ENCODE measurements around the gene UNKL. TPM values are rescaled to one million over a fixed set of nuclear protein-coding genes. Genes with fewer than 3 reads are reported as not detected.
A peak's percentile ranks its signal among the peaks of the same experiment; 100 is the strongest.

The UNKL gene
- total and polyA plus RNA-seq, 2 of the 8 experiments (the other 6 are each of a cell fraction or from before 2014, with no cell fraction given): 25.1 to 31.8 TPM

DNA sequence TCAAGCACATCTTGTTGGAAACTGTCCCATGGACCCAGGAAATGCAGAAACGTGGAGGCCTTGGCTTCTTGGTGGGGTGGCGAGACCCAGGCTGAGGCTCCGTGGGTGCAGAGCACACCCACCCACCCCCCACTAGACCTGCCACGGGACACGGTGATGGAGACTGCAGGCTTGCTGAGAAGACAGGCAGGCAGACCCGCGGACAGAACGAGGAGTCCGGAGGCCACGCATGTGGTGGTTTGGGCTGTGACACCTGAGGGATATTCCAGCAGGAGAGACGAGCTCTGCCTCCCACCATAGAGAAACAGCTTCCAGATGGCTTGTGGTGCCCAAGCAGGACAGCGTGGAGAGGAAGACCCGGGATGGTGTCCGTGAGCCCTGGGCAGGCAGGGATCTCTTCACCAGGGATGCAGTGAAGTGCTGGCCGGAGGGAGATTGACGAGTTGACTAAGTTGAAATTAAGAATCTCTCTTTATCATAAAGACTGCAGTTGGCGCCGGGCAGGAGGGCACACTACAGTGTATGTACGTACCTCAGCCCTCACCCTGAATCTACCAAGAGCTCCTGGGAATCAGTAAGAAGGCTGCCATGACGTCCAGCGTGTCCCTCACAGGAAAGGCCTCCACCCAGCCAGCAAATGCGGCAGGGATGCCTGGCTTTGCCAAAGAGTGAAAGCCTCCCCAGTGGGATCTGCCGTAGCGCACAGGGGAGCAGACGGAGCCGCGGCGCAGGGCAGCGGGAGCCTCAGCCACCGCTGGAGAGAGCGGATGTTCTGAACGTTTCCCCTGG, 96.8 kb downstream of the UNKL start:
- peaks cover 55 to 86% (median 75%) of the 10 kb centered on the region in 4 experiments for H3K36me3 ChIP-seq (ENCODE audit: control insufficient read depth in 2 of 4, insufficient read depth in 4 of 4, low read length in 3 of 4)
- CTCF ChIA-PET (ENCODE audit: partially characterized antibody): interaction anchor here (1.3 to 2.5 kb wide), 3 partner anchors 9 to 53 kb away, joined by 4 to 11 read pairs (median 5); no protein-coding TSS in a partner anchor

More for the DNA sequence above, 96.8 kb downstream of the UNKL start:
- peak overlapping the region; percentile 89; the same call in 1 of the 2 replicates for H4K8ac ChIP-seq (ENCODE audit: extremely low read depth, insufficient read depth, low read length)
- no peak overlapping the region for H2AK5ac ChIP-seq (ENCODE audit: low read depth, low read length)
- H4K91ac ChIP-seq (replicated peaks; ENCODE audit: insufficient read length, low read length): no peak overlapping the region
- peaks cover 13% of the 10 kb centered on the region for H3K79me1 ChIP-seq (ENCODE audit: low read depth, low read length)
- no peak overlapping the region for H4K5ac ChIP-seq (ENCODE audit: insufficient read length, low read depth, low read length)
- DNase-seq (ENCODE audit: low read depth in 1 of 2, low spot score in 2 of 2) (no peak), FAIRE-seq (no peak)
- H3K27me3 ChIP-seq (replicated peaks in 1 of 4; ENCODE audit: control insufficient read depth in 3 of 4, extremely low read depth in 1 of 4, insufficient read depth in 3 of 4, low read length in 3 of 4): no peaks in the 10 kb centered on the region
- no peak overlapping the region for H2BK120ac ChIP-seq (replicated peaks; ENCODE audit: low read depth, low read length)
- H3K23me2 ChIP-seq (ENCODE audit: low read depth, low read length): no peaks in the 10 kb centered on the region; the same call in 1 of the 2 replicates
- no peaks in the 10 kb centered on the region for H3K4me1 ChIP-seq (replicated peaks in 1 of 4; ENCODE audit: control insufficient read depth in 3 of 4, insufficient read depth in 4 of 4, low read length in 3 of 4)
- H3K23ac ChIP-seq (ENCODE audit: insufficient read length): no peak overlapping the region
- H3K79me2 ChIP-seq (ENCODE audit: control insufficient read depth in 1 of 2, insufficient read depth in 2 of 2, low read length in 2 of 2): peaks cover 8 to 47% of the 10 kb centered on the region in 2 experiments
- no peak overlapping the region for H2BK20ac ChIP-seq (ENCODE audit: low read length)
- no peak overlapping the region for H3K9ac ChIP-seq (replicated peaks in 1 of 4; ENCODE audit: extremely low read depth in 1 of 4, low read depth in 3 of 4, low read length in 3 of 4)
- peaks cover 35 to 47% of the 10 kb centered on the region in 2 experiments for H4K20me1 ChIP-seq (replicated peaks in 1 of 2; ENCODE audit: control insufficient read depth in 1 of 2, insufficient read depth in 2 of 2, low read length in 2 of 2)
- no peak overlapping the region for H3K18ac ChIP-seq (ENCODE audit: extremely low read depth, low read length)
- H3K56ac ChIP-seq (replicated peaks; ENCODE audit: insufficient read length, low read depth, low read length): no peak overlapping the region
- no peak overlapping the region for H3K4me3 ChIP-seq (ENCODE audit: extremely low read depth in 1 of 4, insufficient read depth in 2 of 4, low read depth in 3 of 4, low read length in 4 of 4)
- 96% methylated on average over 32 of the region's 32 CpGs; no CpG with 5 or more reads in 1 of the 2 experiments for WGBS, 2 experiments (ENCODE audit: extremely low coverage in 1 of 2, insufficient coverage in 1 of 2, insufficient read length in 1 of 2, insufficient replicate concordance in 2 of 2, low coverage in 1 of 2, low lambda C conversion rate in 2 of 2, missing lambda C conversion rate in 1 of 2)
- H3K14ac ChIP-seq (ENCODE audit: insufficient read length): no peak overlapping the region
- no peak overlapping the region for H2BK15ac ChIP-seq (ENCODE audit: low read length)
- no peaks in the 10 kb centered on the region for H3K9me3 ChIP-seq (ENCODE audit: insufficient read depth in 2 of 2, low read depth in 1 of 2, low read length in 1 of 2)
- no peak overlapping the region for H3K4ac ChIP-seq (replicated peaks; ENCODE audit: insufficient read length, low read depth, low read length)
- no peak overlapping the region for H2BK12ac ChIP-seq (ENCODE audit: low read depth, low read length)
- H2BK5ac ChIP-seq (ENCODE audit: low read depth, low read length): no peak overlapping the region
- H3K27ac ChIP-seq (ENCODE audit: low read depth, low read length): no peak overlapping the region
- no peak overlapping the region for H2AFZ ChIP-seq (ENCODE audit: low read length)
- no peak overlapping the region for H3K4me2 ChIP-seq (ENCODE audit: insufficient read depth in 1 of 2, low read depth in 2 of 2, low read length in 2 of 2)
- TF ChIP-seq POLR2AphosphoS5 (IDR thresholded peaks at IDR 0.05; ENCODE audit: low read depth, low read length) (peak; percentile 71; the same call in 1 of the 2 replicates), SUZ12 (IDR thresholded peaks at IDR 0.05; ENCODE audit: low read length) (no peak)
- TF ChIP-seq, protein P1, sequence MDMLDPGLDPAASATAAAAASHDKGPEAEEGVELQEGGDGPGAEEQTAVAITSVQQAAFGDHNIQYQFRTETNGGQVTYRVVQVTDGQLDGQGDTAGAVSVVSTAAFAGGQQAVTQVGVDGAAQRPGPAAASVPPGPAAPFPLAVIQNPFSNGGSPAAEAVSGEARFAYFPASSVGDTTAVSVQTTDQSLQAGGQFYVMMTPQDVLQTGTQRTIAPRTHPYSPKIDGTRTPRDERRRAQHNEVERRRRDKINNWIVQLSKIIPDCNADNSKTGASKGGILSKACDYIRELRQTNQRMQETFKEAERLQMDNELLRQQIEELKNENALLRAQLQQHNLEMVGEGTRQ (IDR thresholded peaks at IDR 0.05; ENCODE audit: low read length): no peak
- POLR2A ChIA-PET (ENCODE audit: partially characterized antibody): interaction anchor here (0.6 to 11.4 kb wide), 7 partner anchors 8 to 1193 kb away, joined by 3 to 106 read pairs (median 3); partner anchors contain the start of genes NUBP2 and SPSB3
